BE2C (cell line): ENCODE data around the gene STARD13.

Experiments used
- DNase-seq: peaks from one replicate; pipeline ENCODE4 v3.0.0-alpha.2; 2020
- H3K27me3 ChIP-seq: fragments of 250-450 bp; sonication (Bioruptor Pico); 2 replicates; pipeline ENCODE4 v1.5.1; 2020; ENCODE audit warnings: mild to moderate bottlenecking
- H3K36me3 ChIP-seq: fragments of 250-450 bp; sonication (Bioruptor Pico); 2 replicates; pipeline ENCODE4 v1.5.1; 2020; ENCODE audit warnings: mild to moderate bottlenecking
- H3K4me1 ChIP-seq: fragments of 250-450 bp; sonication (Bioruptor Pico); 2 replicates; pipeline ENCODE4 v1.5.1; 2020
- H3K4me3 ChIP-seq: 2 replicates; pipeline ENCODE4 v1.5.1; 2011; ENCODE audit warnings: low read depth, low read length
- H3K9me3 ChIP-seq: fragments of 250-450 bp; sonication (Bioruptor Pico); 2 replicates; pipeline ENCODE4 v1.5.1; 2020
- TF ChIP-seq, protein P1 (sequence below): IDR thresholded peaks from 2 replicates; pipeline ENCODE4 v1.5.1; 2012; ENCODE audit warnings: mild to moderate bottlenecking, low read depth, low read length

Gene STARD13

DNA sequence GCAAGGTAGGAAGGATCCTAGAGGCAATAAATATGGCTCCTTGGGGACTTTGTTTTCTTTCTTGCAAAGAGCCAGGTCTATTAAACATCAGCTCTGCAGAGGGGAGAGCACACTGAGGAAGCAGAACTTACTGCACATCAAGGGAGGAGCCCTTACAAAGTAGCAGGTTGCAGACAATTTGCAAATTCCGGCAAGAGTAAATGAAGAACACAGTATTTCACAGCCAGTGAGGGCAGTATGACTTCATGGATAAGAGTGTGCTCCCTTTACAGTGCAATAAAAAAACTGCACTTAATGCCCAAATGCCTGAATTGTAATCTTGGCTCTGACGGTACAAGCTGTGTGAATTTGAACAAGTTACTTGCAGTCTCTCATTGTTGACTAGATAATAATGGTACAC is 75.5 kb downstream of the STARD13 start:
- TF ChIP-seq, protein P1, sequence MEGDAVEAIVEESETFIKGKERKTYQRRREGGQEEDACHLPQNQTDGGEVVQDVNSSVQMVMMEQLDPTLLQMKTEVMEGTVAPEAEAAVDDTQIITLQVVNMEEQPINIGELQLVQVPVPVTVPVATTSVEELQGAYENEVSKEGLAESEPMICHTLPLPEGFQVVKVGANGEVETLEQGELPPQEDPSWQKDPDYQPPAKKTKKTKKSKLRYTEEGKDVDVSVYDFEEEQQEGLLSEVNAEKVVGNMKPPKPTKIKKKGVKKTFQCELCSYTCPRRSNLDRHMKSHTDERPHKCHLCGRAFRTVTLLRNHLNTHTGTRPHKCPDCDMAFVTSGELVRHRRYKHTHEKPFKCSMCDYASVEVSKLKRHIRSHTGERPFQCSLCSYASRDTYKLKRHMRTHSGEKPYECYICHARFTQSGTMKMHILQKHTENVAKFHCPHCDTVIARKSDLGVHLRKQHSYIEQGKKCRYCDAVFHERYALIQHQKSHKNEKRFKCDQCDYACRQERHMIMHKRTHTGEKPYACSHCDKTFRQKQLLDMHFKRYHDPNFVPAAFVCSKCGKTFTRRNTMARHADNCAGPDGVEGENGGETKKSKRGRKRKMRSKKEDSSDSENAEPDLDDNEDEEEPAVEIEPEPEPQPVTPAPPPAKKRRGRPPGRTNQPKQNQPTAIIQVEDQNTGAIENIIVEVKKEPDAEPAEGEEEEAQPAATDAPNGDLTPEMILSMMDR: no peak
- Histone ChIP-seq H3K9me3 (no peaks in the 10 kb centered on the region), H3K4me1 (peaks cover 40% of the 10 kb centered on the region), H3K4me3 (no peak overlapping the region), H3K36me3 (no peaks in the 10 kb centered on the region), H3K27me3 (no peaks in the 10 kb centered on the region)
- no peak for DNase-seq

DNA sequence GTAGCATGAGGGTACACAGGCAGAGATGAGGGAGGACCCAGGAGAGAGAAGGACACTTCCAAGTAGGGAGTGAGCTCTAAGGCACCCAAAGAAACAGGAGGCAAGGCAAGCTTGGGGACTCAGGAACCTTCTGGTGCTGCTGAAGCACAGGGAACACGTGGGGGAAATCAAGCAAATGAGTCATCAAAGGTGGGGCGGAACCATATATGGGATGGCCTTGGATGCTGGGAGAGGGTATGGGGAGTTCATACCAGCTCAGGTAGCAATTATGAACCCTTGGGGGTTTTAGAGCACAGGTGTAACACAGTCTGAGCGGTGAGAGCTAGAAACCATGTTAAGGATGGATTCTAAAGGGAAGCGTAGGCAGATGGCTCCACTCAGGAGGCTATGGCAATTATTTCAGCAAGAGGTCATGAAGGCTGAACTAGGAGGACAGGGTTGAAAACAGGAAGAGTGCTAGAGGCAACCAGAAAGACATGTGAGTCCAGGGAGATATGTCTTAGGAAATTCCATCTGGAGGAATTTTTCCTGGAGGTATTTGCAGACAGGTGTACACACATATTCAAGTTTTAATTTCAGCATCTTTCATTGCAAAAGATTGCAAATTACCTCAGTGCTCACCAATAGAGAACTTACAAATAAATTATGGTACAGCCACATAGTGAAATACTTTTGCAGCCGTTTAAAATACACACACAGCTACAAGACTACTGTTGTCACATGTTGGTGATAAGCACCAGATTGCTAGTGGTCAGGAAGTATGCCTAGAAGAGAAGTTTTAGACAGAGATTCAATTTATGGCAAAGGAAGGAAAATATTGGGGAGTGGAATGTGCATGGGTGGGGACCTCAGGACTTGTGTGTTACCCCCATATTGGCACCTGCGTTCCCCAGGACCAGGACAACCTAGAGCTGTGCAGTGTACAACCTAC is 77.0 kb downstream of the STARD13 start:
- Histone ChIP-seq H3K4me3 (no peak overlapping the region), H3K36me3 (no peaks in the 10 kb centered on the region), H3K27me3 (no peaks in the 10 kb centered on the region), H3K9me3 (no peaks in the 10 kb centered on the region), H3K4me1 (peaks cover 35% of the 10 kb centered on the region)
- TF ChIP-seq, protein P1: no peak
- DNase-seq: no peak

DNA sequence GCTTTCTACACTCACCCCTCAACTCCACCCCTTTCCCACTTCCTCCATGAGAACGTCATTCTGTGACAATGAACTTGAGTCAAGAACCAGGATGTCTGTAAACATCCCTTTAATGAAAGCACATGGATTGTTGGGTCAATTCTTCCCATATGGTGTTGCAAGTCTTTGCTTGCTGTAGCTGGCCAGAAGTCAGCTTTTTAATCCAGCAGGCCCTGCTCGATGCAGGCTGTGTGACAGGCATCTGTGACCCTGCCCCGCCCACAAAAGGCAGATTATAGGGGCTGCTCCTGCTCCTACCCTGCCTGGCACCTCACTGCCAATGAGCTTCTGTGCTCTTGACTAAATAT is 78.0 kb downstream of the STARD13 start:
- no peaks in the 10 kb centered on the region for H3K36me3 ChIP-seq
- H3K9me3 ChIP-seq: no peaks in the 10 kb centered on the region
- no peaks in the 10 kb centered on the region for H3K27me3 ChIP-seq
- DNase-seq: peak; percentile 66
- H3K4me3 ChIP-seq: no peak overlapping the region
- peaks cover 30% of the 10 kb centered on the region for H3K4me1 ChIP-seq
- TF ChIP-seq, protein P1: no peak

DNA sequence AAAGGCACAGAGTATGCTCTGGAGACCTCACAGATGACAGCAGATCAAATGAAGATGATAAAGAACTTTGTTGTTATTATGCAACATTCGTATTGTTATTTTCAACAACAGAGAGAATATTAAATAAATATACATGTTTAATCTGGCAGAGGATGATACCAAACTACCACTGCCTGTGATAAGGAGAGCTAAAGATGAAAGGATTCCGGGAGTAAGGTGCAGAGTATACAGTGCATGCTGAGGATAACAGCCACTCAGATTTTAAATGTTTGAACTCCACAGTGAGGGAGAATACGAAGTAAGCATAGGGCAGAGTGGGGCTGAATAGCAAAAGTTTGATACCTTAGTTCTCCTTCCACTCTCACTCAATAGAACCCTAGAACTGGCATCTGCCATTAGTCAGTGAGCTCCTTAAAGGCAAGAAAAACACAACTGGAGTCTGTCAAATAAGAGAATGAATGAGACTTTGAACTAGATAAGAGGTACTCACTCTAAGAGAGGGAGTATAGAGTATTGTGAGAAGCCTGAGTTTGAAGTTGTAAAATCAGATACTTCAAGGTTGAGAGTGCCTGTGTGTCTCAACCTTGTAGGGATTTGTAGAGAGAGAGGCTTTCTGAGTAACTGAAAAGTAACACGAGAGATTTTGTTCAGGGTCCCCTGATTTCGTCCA is 78.5 kb downstream of the STARD13 start:
- Histone ChIP-seq H3K9me3 (no peaks in the 10 kb centered on the region), H3K4me1 (peaks cover 30% of the 10 kb centered on the region), H3K4me3 (no peak overlapping the region), H3K36me3 (no peaks in the 10 kb centered on the region), H3K27me3 (no peaks in the 10 kb centered on the region)
- TF ChIP-seq, protein P1: no peak
- no peak for DNase-seq

DNA sequence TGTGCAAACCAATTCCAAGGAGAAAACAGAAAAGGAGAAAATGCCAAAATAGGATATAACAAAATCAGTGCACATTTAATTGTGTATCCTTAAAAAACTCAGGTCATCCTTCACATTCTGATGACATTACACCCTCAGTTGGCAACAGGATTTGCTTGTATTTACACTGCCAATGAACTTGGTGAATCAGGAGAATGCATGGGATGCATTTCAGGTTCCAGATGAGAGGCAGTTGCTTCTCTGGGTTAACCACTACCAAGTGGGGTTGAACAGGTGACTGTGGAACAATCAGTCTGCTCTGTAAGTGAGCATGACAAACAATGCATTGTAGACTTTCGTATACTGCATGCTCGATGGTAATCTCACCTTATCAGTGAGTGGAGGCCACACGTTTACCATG is 79.1 kb downstream of the STARD13 start:
- Histone ChIP-seq H3K4me3 (no peak overlapping the region), H3K36me3 (no peaks in the 10 kb centered on the region), H3K27me3 (no peaks in the 10 kb centered on the region), H3K4me1 (peaks cover 30% of the 10 kb centered on the region), H3K9me3 (no peaks in the 10 kb centered on the region)
- DNase-seq: no peak
- TF ChIP-seq, protein P1: no peak

DNA sequence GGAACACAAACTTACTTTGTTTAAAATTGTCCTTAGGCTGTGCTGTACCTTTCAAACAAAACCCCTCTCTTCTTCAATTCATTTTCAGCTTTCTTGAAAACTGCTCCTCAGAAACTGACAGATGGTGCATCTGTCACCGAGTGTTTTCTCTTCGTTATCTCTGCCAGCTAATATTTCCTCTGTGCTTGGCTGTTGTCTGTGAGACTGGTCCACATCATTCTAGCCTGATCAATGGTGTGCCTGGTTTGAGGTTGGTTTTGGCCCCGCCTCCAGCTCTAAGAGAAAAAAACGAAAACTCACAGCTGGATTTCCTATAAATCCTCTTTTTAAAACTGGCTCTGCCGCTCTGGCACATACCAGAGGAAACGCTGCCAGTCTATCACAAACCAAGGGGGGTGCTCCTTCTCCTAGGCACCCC is 79.7 kb downstream of the STARD13 start:
- Histone ChIP-seq H3K4me3 (peak overlapping the region; percentile 66), H3K4me1 (peaks cover 30% of the 10 kb centered on the region), H3K9me3 (no peaks in the 10 kb centered on the region), H3K36me3 (no peaks in the 10 kb centered on the region), H3K27me3 (no peaks in the 10 kb centered on the region)
- TF ChIP-seq, protein P1: no peak
- DNase-seq: peak; percentile 64
